Measurements from ENCODE around the gene TCF4.

- TF ChIP-seq ELF4 (CRISPR knock-in tag; IDR thresholded peaks at IDR 0.05; ENCODE audit: low read depth) (no peak), NR2C2 (CRISPR knock-in tag; IDR thresholded peaks at IDR 0.05) (no peak), NR3C1 (CRISPR knock-in tag; conservative IDR thresholded peaks at IDR 0.05; ENCODE audit: low read depth) (no peak), ATF1 (CRISPR knock-in tag; IDR thresholded peaks at IDR 0.05) (no peak), TEAD4 (CRISPR knock-in tag; IDR thresholded peaks at IDR 0.05) (no peak), FOXP4 (CRISPR knock-in tag; IDR thresholded peaks at IDR 0.05) (no peak), ZNF512 (CRISPR knock-in tag; IDR thresholded peaks at IDR 0.05; ENCODE audit: borderline replicate concordance) (no peak), PREB (CRISPR knock-in tag; IDR thresholded peaks at IDR 0.05; ENCODE audit: borderline replicate concordance) (no peak), ESRRA (CRISPR knock-in tag; IDR thresholded peaks at IDR 0.05; ENCODE audit: borderline replicate concordance) (no peak), IRF2 (CRISPR knock-in tag; IDR thresholded peaks at IDR 0.05; ENCODE audit: borderline replicate concordance, low read depth) (no peak)
- TF ChIP-seq, protein P1, sequence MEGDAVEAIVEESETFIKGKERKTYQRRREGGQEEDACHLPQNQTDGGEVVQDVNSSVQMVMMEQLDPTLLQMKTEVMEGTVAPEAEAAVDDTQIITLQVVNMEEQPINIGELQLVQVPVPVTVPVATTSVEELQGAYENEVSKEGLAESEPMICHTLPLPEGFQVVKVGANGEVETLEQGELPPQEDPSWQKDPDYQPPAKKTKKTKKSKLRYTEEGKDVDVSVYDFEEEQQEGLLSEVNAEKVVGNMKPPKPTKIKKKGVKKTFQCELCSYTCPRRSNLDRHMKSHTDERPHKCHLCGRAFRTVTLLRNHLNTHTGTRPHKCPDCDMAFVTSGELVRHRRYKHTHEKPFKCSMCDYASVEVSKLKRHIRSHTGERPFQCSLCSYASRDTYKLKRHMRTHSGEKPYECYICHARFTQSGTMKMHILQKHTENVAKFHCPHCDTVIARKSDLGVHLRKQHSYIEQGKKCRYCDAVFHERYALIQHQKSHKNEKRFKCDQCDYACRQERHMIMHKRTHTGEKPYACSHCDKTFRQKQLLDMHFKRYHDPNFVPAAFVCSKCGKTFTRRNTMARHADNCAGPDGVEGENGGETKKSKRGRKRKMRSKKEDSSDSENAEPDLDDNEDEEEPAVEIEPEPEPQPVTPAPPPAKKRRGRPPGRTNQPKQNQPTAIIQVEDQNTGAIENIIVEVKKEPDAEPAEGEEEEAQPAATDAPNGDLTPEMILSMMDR (IDR thresholded peaks at IDR 0.05) = no peak
- TF ChIP-seq, protein P2, sequence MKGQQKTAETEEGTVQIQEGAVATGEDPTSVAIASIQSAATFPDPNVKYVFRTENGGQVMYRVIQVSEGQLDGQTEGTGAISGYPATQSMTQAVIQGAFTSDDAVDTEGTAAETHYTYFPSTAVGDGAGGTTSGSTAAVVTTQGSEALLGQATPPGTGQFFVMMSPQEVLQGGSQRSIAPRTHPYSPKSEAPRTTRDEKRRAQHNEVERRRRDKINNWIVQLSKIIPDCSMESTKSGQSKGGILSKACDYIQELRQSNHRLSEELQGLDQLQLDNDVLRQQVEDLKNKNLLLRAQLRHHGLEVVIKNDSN (CRISPR knock-in tag; IDR thresholded peaks at IDR 0.05) = no peak
Observed at GRCh38 chr18:55552526-55553189, 35.3 kb downstream of the TCF4 start.

All from WTC11 (cell line).